HEK293 (cell line): ENCODE data around the gene TBC1D14.

ENCODE experiments used
- MYNN ChIP-seq: fragments of 450-650 bp; formaldehyde crosslinking; IDR thresholded peaks from 2 replicates; pipeline ENCODE4 v1.5.1; 2016; ENCODE audit warnings: missing biosample characterization, missing genetic modification characterization, borderline replicate concordance
- REST ChIP-seq: fragments of 450-650 bp; formaldehyde crosslinking; IDR thresholded peaks from 2 replicates; pipeline ENCODE4 v1.5.1; 2016; ENCODE audit warnings: missing biosample characterization, missing genetic modification characterization
- ZNF280D ChIP-seq: fragments of 450-650 bp; formaldehyde crosslinking; IDR thresholded peaks from 2 replicates; pipeline ENCODE4 v1.5.1; 2016; ENCODE audit warnings: missing biosample characterization, missing genetic modification characterization
- ZNF416 ChIP-seq: fragments of 450-650 bp; formaldehyde crosslinking; IDR thresholded peaks from 2 replicates; pipeline ENCODE4 v1.5.1; 2016; ENCODE audit warnings: missing biosample characterization, missing genetic modification characterization
- ZNF501 ChIP-seq: fragments of 450-650 bp; formaldehyde crosslinking; IDR thresholded peaks from 2 replicates; pipeline ENCODE4 v1.5.1; 2016; ENCODE audit warnings: missing biosample characterization, missing genetic modification characterization
- ZNF530 ChIP-seq: fragments of 450-650 bp; formaldehyde crosslinking; IDR thresholded peaks from 2 replicates; pipeline ENCODE4 v1.5.1; 2016; ENCODE audit warnings: low read depth, missing biosample characterization, missing genetic modification characterization
- ZNF830 ChIP-seq: fragments of 450-650 bp; IDR thresholded peaks from 2 replicates; pipeline ENCODE4 v1.5.0; 2018; ENCODE audit warnings: missing biosample characterization, missing genetic modification characterization, low read depth, mild to moderate bottlenecking, moderate library complexity
- TF ChIP-seq, protein P1 (sequence below): fragments of 450-650 bp; formaldehyde crosslinking; IDR thresholded peaks from 2 replicates; pipeline ENCODE4 v1.5.1; 2016; ENCODE audit warnings: missing biosample characterization, missing genetic modification characterization
- TF ChIP-seq, protein P2 (sequence below): fragments of 450-650 bp; formaldehyde crosslinking; IDR thresholded peaks from 2 replicates; pipeline ENCODE4 v1.5.1; 2016; ENCODE audit warnings: missing biosample characterization, missing genetic modification characterization

GRCh38 chr4:7051144-7051495 is 141.5 kb downstream of the TBC1D14 start:
- no peak for TF ChIP-seq MYNN
- TF ChIP-seq ZNF830 (tag by site-specific recombination): no peak
- TF ChIP-seq, protein P1, sequence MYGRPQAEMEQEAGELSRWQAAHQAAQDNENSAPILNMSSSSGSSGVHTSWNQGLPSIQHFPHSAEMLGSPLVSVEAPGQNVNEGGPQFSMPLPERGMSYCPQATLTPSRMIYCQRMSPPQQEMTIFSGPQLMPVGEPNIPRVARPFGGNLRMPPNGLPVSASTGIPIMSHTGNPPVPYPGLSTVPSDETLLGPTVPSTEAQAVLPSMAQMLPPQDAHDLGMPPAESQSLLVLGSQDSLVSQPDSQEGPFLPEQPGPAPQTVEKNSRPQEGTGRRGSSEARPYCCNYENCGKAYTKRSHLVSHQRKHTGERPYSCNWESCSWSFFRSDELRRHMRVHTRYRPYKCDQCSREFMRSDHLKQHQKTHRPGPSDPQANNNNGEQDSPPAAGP (tag by site-specific recombination): no peak
- TF ChIP-seq, protein P2, sequence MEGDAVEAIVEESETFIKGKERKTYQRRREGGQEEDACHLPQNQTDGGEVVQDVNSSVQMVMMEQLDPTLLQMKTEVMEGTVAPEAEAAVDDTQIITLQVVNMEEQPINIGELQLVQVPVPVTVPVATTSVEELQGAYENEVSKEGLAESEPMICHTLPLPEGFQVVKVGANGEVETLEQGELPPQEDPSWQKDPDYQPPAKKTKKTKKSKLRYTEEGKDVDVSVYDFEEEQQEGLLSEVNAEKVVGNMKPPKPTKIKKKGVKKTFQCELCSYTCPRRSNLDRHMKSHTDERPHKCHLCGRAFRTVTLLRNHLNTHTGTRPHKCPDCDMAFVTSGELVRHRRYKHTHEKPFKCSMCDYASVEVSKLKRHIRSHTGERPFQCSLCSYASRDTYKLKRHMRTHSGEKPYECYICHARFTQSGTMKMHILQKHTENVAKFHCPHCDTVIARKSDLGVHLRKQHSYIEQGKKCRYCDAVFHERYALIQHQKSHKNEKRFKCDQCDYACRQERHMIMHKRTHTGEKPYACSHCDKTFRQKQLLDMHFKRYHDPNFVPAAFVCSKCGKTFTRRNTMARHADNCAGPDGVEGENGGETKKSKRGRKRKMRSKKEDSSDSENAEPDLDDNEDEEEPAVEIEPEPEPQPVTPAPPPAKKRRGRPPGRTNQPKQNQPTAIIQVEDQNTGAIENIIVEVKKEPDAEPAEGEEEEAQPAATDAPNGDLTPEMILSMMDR (tag by site-specific recombination): no peak
- no peak for TF ChIP-seq ZNF501 (tag by site-specific recombination)
- TF ChIP-seq ZNF530: no peak
- no peak for TF ChIP-seq ZNF416 (tag by site-specific recombination)
- TF ChIP-seq ZNF280D: no peak
- no peak for TF ChIP-seq REST (tag by site-specific recombination)
